ENCODE results near the gene BIN1. TPM values are rescaled to one million over a fixed set of nuclear protein-coding genes. Genes with fewer than 3 reads are reported as not detected.

Gene BIN1
- total RNA-seq, 4 donors from 2014 or later, result 36.1 to 101 (median 53.9) TPM

DNA sequence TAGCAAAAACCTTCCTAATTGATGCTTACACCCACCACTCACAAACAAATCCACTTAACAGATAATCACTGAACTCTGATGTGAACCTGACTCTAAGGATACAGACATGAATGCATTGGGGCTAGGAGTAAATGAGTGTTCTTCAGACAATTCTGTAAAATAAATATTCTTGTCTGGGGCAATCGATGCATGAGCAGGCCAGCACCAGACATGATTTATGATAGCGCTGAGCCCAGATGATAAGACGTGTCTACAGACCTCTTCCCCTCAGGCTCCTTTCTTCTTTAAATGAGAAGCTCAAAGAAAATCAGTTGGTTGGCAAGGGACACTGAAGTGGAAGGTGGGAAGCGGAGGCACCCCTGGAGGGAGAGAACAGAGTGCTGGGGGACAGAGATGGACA lies 27.3 kb upstream of the BIN1 start:
- Histone ChIP-seq H3K27ac (no peak overlapping the region), H3K4me3 (no peak overlapping the region), H3K4me1 (no peaks in the 10 kb centered on the region), H3K9me3 (no peaks in the 10 kb centered on the region), H3K36me3 (no peaks in the 10 kb centered on the region), H3K27me3 (no peaks in the 10 kb centered on the region)
- WGBS, 2 donors (ENCODE audit: low coverage in 1 of 2), result 43 to 70% methylated on average over 1 to 4 of the region's 4 CpGs
- no peak for ATAC-seq
- TF ChIP-seq POLR2AphosphoS5 (IDR thresholded peaks at IDR 0.05) (no peak), CTCF (IDR thresholded peaks at IDR 0.05) (no peak), EP300 (IDR thresholded peaks at IDR 0.05) (no peak), POLR2A (IDR thresholded peaks at IDR 0.05) (no peak)

- Histone ChIP-seq H3K4me3 (no peak overlapping the region), H3K36me3 (no peaks in the 10 kb centered on the region), H3K4me1 (no peaks in the 10 kb centered on the region), H3K27me3 (no peaks in the 10 kb centered on the region), H3K9me3 (no peaks in the 10 kb centered on the region), H3K27ac (no peak overlapping the region)
- 67 to 86% methylated on average over 1 of the region's 2 CpGs for WGBS, 2 donors (ENCODE audit: low coverage in 1 of 2)
- ATAC-seq, result no peak
- TF ChIP-seq CTCF (IDR thresholded peaks at IDR 0.05) (no peak), POLR2A (IDR thresholded peaks at IDR 0.05) (no peak), POLR2AphosphoS5 (IDR thresholded peaks at IDR 0.05) (no peak), EP300 (IDR thresholded peaks at IDR 0.05) (no peak)
These were observed 26.8 kb upstream of the BIN1 start for GRCh38 chr2:127133793-127134192.

DNA sequence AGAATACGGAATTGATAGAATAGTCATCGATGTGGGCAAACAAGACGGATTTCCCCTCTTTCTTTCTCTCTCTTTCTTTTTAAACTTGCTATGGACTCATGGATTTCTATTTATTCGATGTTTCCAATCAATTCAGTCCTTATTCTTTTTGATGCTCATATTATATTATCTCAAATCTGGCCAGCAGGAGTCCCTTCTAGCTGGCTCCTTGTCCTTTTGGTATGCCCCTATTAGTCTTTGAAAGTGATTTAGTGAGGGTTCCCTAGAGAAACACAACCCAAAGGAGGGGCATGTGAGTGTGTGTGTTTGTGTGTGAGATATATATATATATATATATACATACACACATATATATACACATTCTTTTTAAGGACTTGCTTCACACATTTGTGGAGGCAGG lies 23.5 kb upstream of the BIN1 start:
- Histone ChIP-seq H3K27me3 (no peaks in the 10 kb centered on the region), H3K4me1 (no peaks in the 10 kb centered on the region), H3K4me3 (no peak overlapping the region), H3K9me3 (no peaks in the 10 kb centered on the region), H3K27ac (no peak overlapping the region), H3K36me3 (no peaks in the 10 kb centered on the region)
- no peak for ATAC-seq
- no peak for TF ChIP-seq CTCF (IDR thresholded peaks at IDR 0.05)
- no peak for TF ChIP-seq POLR2AphosphoS5 (IDR thresholded peaks at IDR 0.05)
- no peak for TF ChIP-seq POLR2A (IDR thresholded peaks at IDR 0.05)
- no peak for TF ChIP-seq EP300 (IDR thresholded peaks at IDR 0.05)
- WGBS, 2 donors (ENCODE audit: low coverage in 1 of 2), result 71 to 94% methylated on average over 4 of the region's 4 CpGs

DNA sequence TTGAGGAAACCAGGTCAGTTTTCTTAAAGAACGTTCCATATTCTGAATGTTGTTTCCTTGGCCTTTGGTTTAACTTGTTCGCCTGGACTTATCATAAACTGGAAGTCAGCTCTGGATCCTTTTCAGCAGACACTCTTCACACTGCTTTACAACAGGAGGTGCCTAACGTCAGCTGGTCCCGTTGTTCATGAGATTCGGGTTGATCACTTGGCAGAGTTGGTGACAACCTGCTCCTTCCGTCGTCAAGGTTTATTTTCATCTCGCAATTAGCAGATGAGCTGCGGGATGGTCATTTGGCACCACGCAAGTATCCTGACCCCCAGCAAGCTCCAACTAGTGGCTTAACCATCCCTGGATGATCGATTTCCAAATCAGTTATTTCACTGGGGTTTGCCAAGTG lies 23.0 kb upstream of the BIN1 start:
- Histone ChIP-seq H3K9me3 (no peaks in the 10 kb centered on the region), H3K36me3 (no peaks in the 10 kb centered on the region), H3K27ac (no peak overlapping the region), H3K4me3 (no peak overlapping the region), H3K27me3 (no peaks in the 10 kb centered on the region), H3K4me1 (no peaks in the 10 kb centered on the region)
- TF ChIP-seq CTCF (IDR thresholded peaks at IDR 0.05), result no peak
- no peak for TF ChIP-seq POLR2AphosphoS5 (IDR thresholded peaks at IDR 0.05)
- no peak for TF ChIP-seq EP300 (IDR thresholded peaks at IDR 0.05)
- TF ChIP-seq POLR2A (IDR thresholded peaks at IDR 0.05), result no peak
- ATAC-seq, result no peak
- WGBS, 2 donors (ENCODE audit: low coverage in 1 of 2), result 81% methylated on average over 4 to 11 of the region's 11 CpGs

- TF ChIP-seq EP300 (IDR thresholded peaks at IDR 0.05) (no peak), CTCF (IDR thresholded peaks at IDR 0.05) (no peak), POLR2AphosphoS5 (IDR thresholded peaks at IDR 0.05) (no peak), POLR2A (IDR thresholded peaks at IDR 0.05) (no peak)
- H3K27me3 ChIP-seq, result no peaks in the 10 kb centered on the region
- H3K27ac ChIP-seq, result no peak overlapping the region
- H3K4me1 ChIP-seq, result no peaks in the 10 kb centered on the region
- H3K9me3 ChIP-seq, result no peaks in the 10 kb centered on the region
- ATAC-seq, result no peak
- 47 to 71% methylated on average over 5 to 7 of the region's 8 CpGs for WGBS, 2 donors (ENCODE audit: low coverage in 1 of 2)
- H3K36me3 ChIP-seq, result no peaks in the 10 kb centered on the region
- H3K4me3 ChIP-seq, result no peak overlapping the region
These were observed 21.5 kb upstream of the BIN1 start for GRCh38 chr2:127128445-127128904.

Measured in gastroesophageal sphincter (tissue), 4 donors.